Suprapubic skin (tissue), 4 donors: ENCODE data around the gene CHCHD5. TPM values are rescaled to one million over a fixed set of nuclear protein-coding genes. Genes with fewer than 3 reads are reported as not detected.
A peak's percentile ranks its signal among the peaks of the same experiment; 100 is the strongest.

Experiments used
- DNase-seq, 2 donors: peaks; one replicate each; pipeline ENCODE4 v3.0.0-alpha.2; 2019; ENCODE audit warnings: low spot score in 2 of 2
- H3K27ac ChIP-seq: fragments of 200-600 bp; sonication (generic); one replicate; pipeline ENCODE4 v1.5.1; 2019
- H3K27me3 ChIP-seq: fragments of 200-600 bp; sonication (generic); one replicate; pipeline ENCODE4 v1.5.1; 2019
- H3K36me3 ChIP-seq: fragments of 200-600 bp; sonication (generic); one replicate; pipeline ENCODE4 v1.5.1; 2019
- H3K4me1 ChIP-seq: fragments of 200-600 bp; sonication (generic); one replicate; pipeline ENCODE4 v1.5.1; 2019
- H3K4me3 ChIP-seq: fragments of 200-600 bp; sonication (generic); one replicate; pipeline ENCODE4 v1.5.1; 2019; ENCODE audit warnings: mild to moderate bottlenecking
- H3K9me3 ChIP-seq: fragments of 200-600 bp; sonication (generic); one replicate; pipeline ENCODE4 v1.5.1; 2019
- CTCF ChIP-seq, 2 donors: fragments of 200-600 bp in 1 of 2; fragments of 450-650 bp in 1 of 2; sonication (generic) in 1 of 2; IDR thresholded peaks; one replicate each; pipeline ENCODE4 v1.5.1; 2016 to 2019; ENCODE audit warnings: antibody characterized with exemption in 2 of 2, mild to moderate bottlenecking in 1 of 2, moderate library complexity in 1 of 2
- EP300 ChIP-seq: sonication (generic); formaldehyde crosslinking; IDR thresholded peaks from one replicate; pipeline ENCODE4 v1.6.1; 2017; ENCODE audit warnings: antibody characterized with exemption
- POLR2A ChIP-seq, 2 donors: fragments of 450-650 bp; IDR thresholded peaks; one replicate each; pipeline ENCODE4 v1.6.1; 2017; ENCODE audit warnings: antibody characterized with exemption in 2 of 2, mild to moderate bottlenecking in 2 of 2, moderate library complexity in 2 of 2
- POLR2AphosphoS5 ChIP-seq, 3 donors: sonication (generic); formaldehyde crosslinking; IDR thresholded peaks; one replicate each; pipeline ENCODE4 v1.6.1; 2017; ENCODE audit warnings: antibody characterized with exemption in 3 of 3
- WGBS: methylation state at CpG from one replicate; pipeline ENCODE4 v1.1.5; 2018; 5-methylcytosine and 5-hydroxymethylcytosine counted together
- total RNA-seq, 4 donors: library from RNA; depleted of rRNA; stranded (reverse); fragments of >200 nt; gene quantifications; one replicate each; pipeline ENCODE4 v1.1.0, GENCODE V29; 2016

CHCHD5 gene
- total RNA-seq, 4 donors from 2014 or later, result 11.7 to 23.2 (median 16.1) TPM

DNA sequence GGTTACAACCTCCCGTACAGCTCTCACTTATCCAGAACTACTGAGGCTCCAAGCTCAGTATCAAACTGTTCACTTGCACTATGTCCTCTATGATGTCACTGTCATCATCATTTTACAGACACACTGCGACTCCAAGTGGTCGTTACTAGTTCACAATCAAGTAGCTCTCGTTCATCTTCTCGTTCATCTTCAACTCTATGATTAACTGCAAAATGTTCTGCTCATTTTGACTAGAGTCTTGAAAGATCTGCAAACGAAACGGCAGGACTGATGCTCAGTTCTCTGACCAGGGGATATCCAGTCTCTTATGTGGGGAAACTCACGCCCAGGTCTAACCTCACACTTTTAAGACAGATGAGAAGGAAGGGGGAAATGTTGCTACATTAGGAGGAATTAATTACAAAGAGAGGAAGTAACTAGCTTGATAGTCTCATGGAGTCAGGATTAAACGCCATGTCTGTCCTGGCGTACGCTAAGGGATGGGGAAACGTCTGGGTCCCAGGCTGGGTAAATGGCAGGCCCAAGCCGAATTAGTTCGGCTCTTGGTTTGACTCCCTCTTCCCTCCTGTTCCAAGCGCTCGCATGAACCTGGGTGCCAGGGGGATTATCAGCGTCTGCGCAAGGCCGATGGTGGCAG lies 794 bp upstream of the CHCHD5 start:
- peaks cover 10% of the 10 kb centered on the region for H3K36me3 ChIP-seq
- H3K27ac ChIP-seq, result peak overlapping the region; percentile 87
- H3K4me1 ChIP-seq, result peaks cover 25% of the 10 kb centered on the region
- no peak for TF ChIP-seq POLR2AphosphoS5 (IDR thresholded peaks at IDR 0.05)
- TF ChIP-seq POLR2A (IDR thresholded peaks at IDR 0.05), result no peak
- peak overlapping the region; percentile 73 for H3K4me3 ChIP-seq
- H3K9me3 ChIP-seq, result no peaks in the 10 kb centered on the region
- WGBS, result 48% methylated on average over 19 of the region's 19 CpGs
- no peaks in the 10 kb centered on the region for H3K27me3 ChIP-seq
- DNase-seq, result peak in 1 of 2 donors; percentile 83

DNA sequence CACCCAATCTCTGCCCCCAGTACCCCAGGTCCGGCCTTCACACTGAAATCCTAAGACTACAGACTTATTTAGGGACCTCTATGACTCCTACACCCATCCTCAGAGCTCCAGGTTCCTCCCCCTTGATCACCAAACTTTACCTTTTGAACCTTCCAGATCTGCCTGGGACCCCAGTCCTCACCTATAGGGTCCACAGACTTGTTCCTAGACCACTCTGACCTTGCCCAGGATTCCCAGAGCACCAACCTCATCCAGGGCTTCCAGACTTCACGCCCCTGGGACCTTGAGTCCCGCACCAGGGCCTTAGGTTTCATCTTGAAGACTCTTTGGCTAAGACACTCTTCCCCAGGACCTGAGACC lies 462 bp downstream of the CHCHD5 start:
- no peaks in the 10 kb centered on the region for H3K27me3 ChIP-seq
- H3K36me3 ChIP-seq, result peaks cover 16% of the 10 kb centered on the region
- peaks cover 25% of the 10 kb centered on the region for H3K4me1 ChIP-seq
- H3K27ac ChIP-seq, result peak overlapping the region; percentile 87
- no peaks in the 10 kb centered on the region for H3K9me3 ChIP-seq
- WGBS, result 62% methylated on average over 3 of the region's 3 CpGs
- no peak for DNase-seq
- no peak for TF ChIP-seq POLR2AphosphoS5 (IDR thresholded peaks at IDR 0.05)
- no peak for TF ChIP-seq EP300
- no peak for TF ChIP-seq POLR2A (IDR thresholded peaks at IDR 0.05)
- no peak for TF ChIP-seq CTCF (IDR thresholded peaks at IDR 0.05)
- peak overlapping the region; percentile 73 for H3K4me3 ChIP-seq

DNA sequence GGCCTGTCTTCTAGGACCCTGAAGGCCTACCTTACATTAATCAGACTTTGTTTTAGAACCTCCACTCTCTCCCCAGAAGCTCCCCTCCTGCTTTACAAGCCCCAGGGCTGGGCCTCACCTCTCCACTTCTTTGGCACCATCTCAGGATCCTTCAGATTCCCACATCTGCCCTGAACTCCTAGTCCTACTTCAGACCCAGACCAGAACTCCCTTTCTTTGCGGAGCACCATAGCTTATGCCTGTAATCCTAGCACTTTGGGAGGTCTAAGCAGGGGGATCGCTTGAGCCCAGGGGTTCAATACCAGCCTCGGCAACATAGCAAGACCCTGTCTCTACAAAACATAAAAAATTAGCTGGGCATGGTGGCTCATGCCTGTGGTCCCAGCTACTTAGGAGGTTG lies 991 bp downstream of the CHCHD5 start:
- no peak for DNase-seq
- Histone ChIP-seq H3K4me1 (peaks cover 25% of the 10 kb centered on the region), H3K9me3 (no peaks in the 10 kb centered on the region), H3K4me3 (peak overlapping the region; percentile 73), H3K27ac (peak overlapping the region; percentile 87), H3K36me3 (peaks cover 16% of the 10 kb centered on the region), H3K27me3 (no peaks in the 10 kb centered on the region)
- WGBS, result 98% methylated on average over 3 of the region's 3 CpGs
- TF ChIP-seq POLR2AphosphoS5 (IDR thresholded peaks at IDR 0.05) (no peak), EP300 (no peak), CTCF (IDR thresholded peaks at IDR 0.05) (no peak), POLR2A (IDR thresholded peaks at IDR 0.05) (no peak)

GRCh38 chr2:112585873-112586464 lies 1.6 kb downstream of the CHCHD5 start:
- Histone ChIP-seq H3K27ac (no peak overlapping the region), H3K4me3 (no peak overlapping the region), H3K4me1 (peaks cover 25% of the 10 kb centered on the region), H3K9me3 (no peaks in the 10 kb centered on the region), H3K27me3 (no peaks in the 10 kb centered on the region), H3K36me3 (peaks cover 20% of the 10 kb centered on the region)
- TF ChIP-seq POLR2AphosphoS5 (IDR thresholded peaks at IDR 0.05) (no peak), EP300 (no peak), POLR2A (IDR thresholded peaks at IDR 0.05) (no peak), CTCF (IDR thresholded peaks at IDR 0.05) (no peak)
- 95% methylated on average over 9 of the region's 18 CpGs for WGBS
- DNase-seq, result no peak

- H3K9me3 ChIP-seq, result no peaks in the 10 kb centered on the region
- WGBS, result 84% methylated on average over 4 of the region's 6 CpGs
- H3K4me1 ChIP-seq, result peaks cover 13% of the 10 kb centered on the region
- no peaks in the 10 kb centered on the region for H3K27me3 ChIP-seq
- DNase-seq, result no peak
- H3K27ac ChIP-seq, result no peak overlapping the region
- H3K4me3 ChIP-seq, result no peak overlapping the region
- TF ChIP-seq EP300, result no peak
- TF ChIP-seq POLR2A (IDR thresholded peaks at IDR 0.05), result no peak
- TF ChIP-seq CTCF (IDR thresholded peaks at IDR 0.05), result no peak
- no peak for TF ChIP-seq POLR2AphosphoS5 (IDR thresholded peaks at IDR 0.05)
- peaks cover 20% of the 10 kb centered on the region for H3K36me3 ChIP-seq
These were observed 4.2 kb downstream of the CHCHD5 start for GRCh38 chr2:112588611-112589045.
